Ishikawa (cell line): ENCODE results near the gene NLGN1.

Experiments
- CREB1 ChIP-seq: IDR thresholded peaks from 2 replicates; pipeline ENCODE4 v1.6.1; 2012; ENCODE audit warnings: low read depth
- MAX ChIP-seq: IDR thresholded peaks from 2 replicates; pipeline ENCODE4 v1.6.1; 2012
- NFIC ChIP-seq: IDR thresholded peaks from 2 replicates; pipeline ENCODE4 v1.6.1; 2012
- RAD21 ChIP-seq: IDR thresholded peaks from 2 replicates; pipeline ENCODE4 v1.6.1; 2012; ENCODE audit warnings: low read depth
- REST ChIP-seq: IDR thresholded peaks from 2 replicates; pipeline ENCODE4 v1.6.1; 2012; ENCODE audit warnings: low read depth, mild to moderate bottlenecking
- TAF1 ChIP-seq: IDR thresholded peaks from 2 replicates; pipeline ENCODE4 v1.6.1; 2012; ENCODE audit warnings: low read depth, mild to moderate bottlenecking
- TCF12 ChIP-seq: IDR thresholded peaks from 2 replicates; pipeline ENCODE4 v1.6.1; 2012; ENCODE audit warnings: low read depth
- TEAD4 ChIP-seq: IDR thresholded peaks from 2 replicates; pipeline ENCODE4 v1.6.1; 2012
- USF1 ChIP-seq: IDR thresholded peaks from 2 replicates; pipeline ENCODE4 v1.6.1; 2012
- YY1 ChIP-seq: IDR thresholded peaks from 2 replicates; pipeline ENCODE4 v1.6.1; 2012; ENCODE audit warnings: low read depth

GRCh38 chr3:174295306-174296092, 898.0 kb downstream of the NLGN1 start:
- TF ChIP-seq TAF1 (no peak), REST (no peak), RAD21 (no peak), TCF12 (no peak), MAX (no peak), USF1 (no peak), CREB1 (no peak), TEAD4 (no peak), NFIC (no peak), YY1 (no peak)
